Astrocyte of the spinal cord (primary cell): Measurements from ENCODE around the gene RNF141.

ENCODE experiments used
- DNase-seq: peaks from one replicate; pipeline ENCODE4 v3.0.0; 2011; ENCODE audit warnings: low read depth, low spot score
- H3K4me3 ChIP-seq: 2 replicates; pipeline ENCODE4 v1.5.1; 2011; ENCODE audit warnings: low read depth, mild to moderate bottlenecking, low read length, moderate library complexity
- CTCF ChIP-seq: IDR thresholded peaks from 2 replicates; pipeline ENCODE4 v1.5.1; 2012; ENCODE audit warnings: low read depth, mild to moderate bottlenecking, low read length, inconsistent platforms
- in situ Hi-C: cut with HindIII; loops from 2 replicates; pipeline ENCODE4 v1.10.0; 2017; ENCODE audit warnings: low sequenced_read_pairs

Gene RNF141

GRCh38 chr11:10522276-10522675 lies 18.7 kb downstream of the RNF141 start:
- no peak for DNase-seq
- H3K4me3 ChIP-seq: no peak overlapping the region
- TF ChIP-seq CTCF: no peak
- in situ Hi-C loops: no loop called here

GRCh38 chr11:10520562-10520961 lies 20.4 kb downstream of the RNF141 start:
- no peak for TF ChIP-seq CTCF
- in situ Hi-C loops: no loop called here
- DNase-seq: no peak
- no peak overlapping the region for H3K4me3 ChIP-seq

DNA sequence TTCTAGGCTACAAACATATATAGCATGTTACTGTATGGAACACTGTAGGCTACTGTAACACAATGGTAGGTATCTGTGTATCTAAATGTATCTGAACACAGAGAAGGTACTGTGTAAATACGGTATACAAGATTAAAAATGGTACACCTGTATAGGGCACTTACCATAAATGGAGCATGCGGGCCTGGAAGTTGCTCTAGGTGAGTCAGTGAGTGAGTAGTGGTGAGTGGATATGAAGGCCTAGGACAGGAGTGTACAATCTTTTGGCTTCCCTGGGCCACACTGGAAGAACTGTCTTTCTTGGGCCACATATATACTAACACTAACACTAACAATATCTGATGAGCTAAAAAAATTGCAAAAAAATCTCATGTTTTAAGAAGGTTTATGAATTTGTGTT lies 21.4 kb downstream of the RNF141 start:
- in situ Hi-C loops: no loop called here
- no peak overlapping the region for H3K4me3 ChIP-seq
- DNase-seq: no peak
- no peak for TF ChIP-seq CTCF

- no peak for TF ChIP-seq CTCF
- in situ Hi-C loops: no loop called here
- no peak for DNase-seq
- no peak overlapping the region for H3K4me3 ChIP-seq
Observed at GRCh38 chr11:10518891-10519290, 22.1 kb downstream of the RNF141 start.

DNA sequence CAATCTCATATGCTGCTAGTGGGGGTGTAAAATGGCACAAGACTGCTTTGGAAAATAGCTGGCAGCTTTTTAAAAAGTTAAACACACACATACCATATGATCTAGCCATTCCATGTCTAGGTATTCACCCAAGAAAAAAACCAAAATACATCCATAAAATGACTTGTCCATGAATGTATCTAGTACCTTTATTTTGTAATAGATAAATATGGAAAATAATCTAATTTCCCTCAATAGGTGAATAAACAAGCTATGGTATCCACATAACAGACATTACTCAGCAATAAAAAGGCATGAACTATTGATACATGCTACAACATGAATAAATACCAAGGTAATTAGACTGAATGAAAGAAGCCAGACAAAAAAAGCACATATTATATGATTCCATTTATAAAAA lies 22.9 kb downstream of the RNF141 start:
- no peak overlapping the region for H3K4me3 ChIP-seq
- no peak for DNase-seq
- in situ Hi-C loops: no loop called here
- no peak for TF ChIP-seq CTCF

- DNase-seq: no peak
- no peak overlapping the region for H3K4me3 ChIP-seq
- in situ Hi-C loops: no loop called here
- no peak for TF ChIP-seq CTCF
Observed at GRCh38 chr11:10515418-10515817, 25.6 kb downstream of the RNF141 start.

DNA sequence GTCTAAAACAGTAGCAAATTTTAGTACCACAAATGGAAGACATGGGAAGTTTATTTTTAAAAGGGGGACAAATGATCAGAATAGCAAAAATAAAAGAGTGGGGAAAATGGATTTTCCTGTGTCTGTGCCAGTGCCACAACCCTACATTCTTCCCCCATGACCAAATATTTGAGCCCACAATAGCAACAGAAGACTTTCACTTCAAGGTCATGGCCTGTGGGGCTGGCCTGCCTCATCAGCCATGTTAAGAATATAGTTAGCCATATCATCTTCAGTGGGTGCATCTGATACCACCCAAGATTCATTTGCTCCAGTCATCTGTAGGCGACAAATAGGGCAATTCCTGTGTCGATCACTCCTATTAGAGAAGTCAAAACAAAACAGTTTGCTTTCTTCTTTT lies 26.3 kb downstream of the RNF141 start:
- in situ Hi-C loops: no loop called here
- DNase-seq: no peak
- no peak for TF ChIP-seq CTCF
- no peak overlapping the region for H3K4me3 ChIP-seq
